ENCODE data around the gene ASAP2. TPM values are rescaled to one million over a fixed set of nuclear protein-coding genes. Genes with fewer than 3 reads are reported as not detected.

Gene ASAP2
- polyA plus RNA-seq, 3 donors: 57.9 to 64.4 (median 63.7) TPM

DNA sequence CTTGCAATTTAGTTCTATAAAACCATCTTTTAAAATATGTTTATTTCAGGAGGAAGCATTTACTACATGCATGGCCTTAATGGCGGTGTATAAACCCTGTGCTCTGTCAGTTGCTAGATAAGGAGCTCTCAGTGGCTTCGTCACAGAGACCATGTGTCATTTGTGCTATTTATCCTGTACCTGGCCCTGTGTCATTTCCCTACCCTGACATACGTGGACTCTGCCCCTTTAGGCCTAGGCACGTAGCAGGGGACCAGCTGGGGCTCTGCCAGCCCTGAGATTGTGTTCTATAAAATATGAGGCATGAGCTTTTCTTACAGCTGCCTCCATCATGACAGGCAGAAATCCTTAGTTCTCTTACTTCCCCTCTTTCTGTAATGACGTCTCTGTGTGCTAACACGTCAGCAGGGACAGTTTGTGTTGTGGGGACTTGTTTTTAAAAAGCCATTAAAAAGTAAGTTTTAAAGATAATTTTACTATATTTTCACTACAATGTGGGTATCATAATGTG, 128.8 kb downstream of the ASAP2 start:
- DNase-seq (ENCODE audit: low read depth in 3 of 3, low spot score in 2 of 3): no peak

- no peak for DNase-seq (ENCODE audit: low read depth in 3 of 3, low spot score in 2 of 3)
These were observed 129.6 kb downstream of the ASAP2 start for GRCh38 chr2:9336241-9336575.

DNA sequence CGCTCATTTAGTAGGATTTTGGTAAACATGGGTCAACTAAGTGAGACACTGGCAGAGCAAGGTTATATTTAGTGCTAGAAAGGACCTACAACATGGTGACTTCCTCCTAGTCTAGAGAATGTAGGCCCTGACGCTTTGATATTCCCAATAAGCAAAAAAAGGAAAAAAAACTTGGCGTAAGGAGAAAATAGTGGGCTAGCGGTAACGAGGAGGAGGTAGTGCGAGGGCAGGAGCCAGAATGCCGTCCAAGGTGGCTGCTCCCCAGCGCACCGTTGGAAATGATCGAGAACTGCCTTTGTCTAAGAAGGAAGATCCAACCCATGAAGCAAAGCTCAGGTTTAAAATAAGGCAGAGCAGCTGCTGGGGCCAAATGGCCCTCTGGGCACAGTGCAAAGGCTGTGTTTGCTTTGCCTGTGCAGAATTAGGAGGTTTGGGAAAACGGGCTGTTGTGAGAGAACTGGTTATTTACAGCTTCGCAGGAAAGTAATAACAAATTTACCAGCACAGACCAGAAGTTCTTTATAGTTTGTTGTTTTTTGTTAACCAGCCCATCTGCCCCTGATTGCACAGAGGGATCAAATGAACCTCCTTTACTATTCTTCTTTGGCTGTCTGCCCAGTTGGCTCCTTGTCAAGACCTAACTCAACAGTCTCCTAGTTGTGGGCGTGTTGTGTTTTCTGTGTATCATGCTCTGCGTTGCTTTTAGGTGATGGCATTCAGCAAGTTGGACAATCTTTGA, 130.1 kb downstream of the ASAP2 start:
- DNase-seq (ENCODE audit: low read depth in 3 of 3, low spot score in 2 of 3): peak; percentile 70 to 80 (median 76)

GRCh38 chr2:9337901-9338300, 131.3 kb downstream of the ASAP2 start:
- no peak for DNase-seq (ENCODE audit: low read depth in 3 of 3, low spot score in 2 of 3)

DNA sequence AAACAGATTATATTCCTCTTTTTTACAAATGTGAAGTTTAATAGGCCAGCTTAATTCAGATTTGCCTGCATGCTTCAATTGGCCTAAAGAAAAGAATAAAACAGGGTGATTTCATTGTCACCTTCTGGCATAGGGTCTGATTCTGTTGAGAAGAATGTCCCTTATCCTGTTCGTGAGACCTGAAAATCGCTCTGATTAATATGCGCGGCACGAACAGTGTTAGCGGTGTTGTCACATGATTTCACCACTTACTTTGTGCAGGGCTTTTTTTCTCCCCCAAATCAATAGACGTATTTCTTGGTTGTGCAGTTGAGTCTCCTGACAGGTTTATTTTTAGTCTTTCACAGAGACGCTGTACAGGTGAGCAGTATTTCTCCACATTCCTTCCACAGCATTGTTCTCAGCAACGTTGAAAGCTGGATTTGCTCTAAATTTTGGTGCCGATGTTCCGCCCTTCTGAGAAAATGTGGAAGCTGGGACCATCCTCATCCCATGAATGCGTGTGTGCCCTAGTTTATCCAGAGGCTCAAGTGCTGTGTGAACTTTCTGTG, 134.8 kb downstream of the ASAP2 start:
- DNase-seq (ENCODE audit: low read depth in 3 of 3, low spot score in 2 of 3): no peak

DNA sequence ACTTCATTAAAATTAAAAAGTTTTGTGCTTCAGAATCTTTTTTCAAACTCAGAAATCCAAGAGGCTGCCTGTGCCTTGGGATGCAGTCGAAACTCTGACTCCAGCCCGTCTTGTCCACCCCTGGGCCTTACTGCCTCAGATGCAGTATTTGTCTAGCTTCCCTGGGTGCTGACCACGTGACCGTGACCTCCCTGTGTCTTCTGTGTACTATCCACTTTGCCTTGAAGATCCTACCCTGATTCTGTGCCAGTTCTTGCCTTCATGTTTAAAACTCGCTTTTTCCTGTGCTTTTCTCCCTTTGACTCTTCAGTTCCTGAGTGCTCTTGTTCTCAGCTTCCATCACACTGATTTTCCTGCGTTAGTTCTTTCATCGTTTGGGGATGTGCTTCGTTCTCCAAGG, 136.0 kb downstream of the ASAP2 start:
- DNase-seq (ENCODE audit: low read depth in 3 of 3, low spot score in 2 of 3): no peak

- DNase-seq (ENCODE audit: low read depth in 3 of 3, low spot score in 2 of 3): no peak
These were observed 136.9 kb downstream of the ASAP2 start for GRCh38 chr2:9343524-9343923.

DNA sequence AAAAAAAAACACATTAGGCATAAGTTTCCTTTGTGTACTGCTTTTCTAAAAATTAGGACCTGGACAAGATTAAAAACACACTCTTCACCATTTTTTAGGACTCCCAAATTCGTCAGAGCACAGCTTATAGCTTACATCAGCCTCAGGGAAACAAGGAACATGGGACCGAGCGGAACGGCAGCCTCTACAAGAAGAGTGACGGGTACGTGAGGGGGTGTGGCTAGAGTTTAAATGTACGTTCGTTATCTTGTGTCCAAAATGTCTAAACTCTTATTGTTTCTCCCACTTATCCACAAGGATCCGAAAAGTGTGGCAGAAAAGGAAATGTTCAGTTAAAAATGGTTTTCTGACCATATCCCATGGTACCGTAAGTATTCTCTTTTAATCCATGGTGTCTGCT, 137.8 kb downstream of the ASAP2 start:
- DNase-seq (ENCODE audit: low read depth in 3 of 3, low spot score in 2 of 3): no peak

DNA sequence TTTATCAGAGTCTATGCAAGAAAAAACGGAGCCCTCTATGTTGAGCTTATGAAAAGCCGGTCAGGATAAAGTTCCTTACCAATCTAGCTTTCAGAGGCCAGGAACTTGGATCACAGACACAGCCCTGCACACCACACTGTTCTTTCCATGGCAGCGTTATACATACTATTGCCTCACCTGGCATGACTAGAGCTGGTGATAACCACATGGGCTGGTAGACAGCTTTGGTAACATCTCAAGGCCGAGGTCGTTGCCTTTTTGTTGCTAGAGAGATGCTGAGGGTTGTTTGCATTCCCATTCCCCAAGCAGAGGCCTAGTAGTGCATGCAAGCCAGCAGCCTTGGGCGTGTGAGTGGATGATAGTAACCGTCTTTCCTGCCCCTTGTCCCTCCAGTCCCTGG, 138.7 kb downstream of the ASAP2 start:
- no peak for DNase-seq (ENCODE audit: low read depth in 3 of 3, low spot score in 2 of 3)

DNA sequence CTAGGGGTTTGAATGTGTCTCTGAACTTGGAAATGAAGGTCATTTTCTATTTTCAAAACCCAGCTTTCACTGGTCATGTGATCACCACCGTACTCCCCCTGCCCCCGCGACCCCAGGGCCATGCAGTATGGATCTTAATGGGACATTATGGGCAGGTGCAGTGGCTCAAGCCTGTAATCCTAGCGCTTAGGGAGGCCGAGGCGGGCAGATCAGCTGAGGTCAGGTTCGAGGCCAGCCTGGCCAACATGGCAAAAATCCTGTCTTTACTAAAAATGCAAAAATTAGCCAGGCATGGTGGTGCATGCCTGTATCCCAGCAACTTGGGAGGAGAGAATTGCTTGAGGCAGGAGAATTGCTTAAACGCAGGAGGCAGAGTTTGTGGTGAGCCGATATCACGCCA, 139.4 kb downstream of the ASAP2 start:
- no peak for DNase-seq (ENCODE audit: low read depth in 3 of 3, low spot score in 2 of 3)

DNA sequence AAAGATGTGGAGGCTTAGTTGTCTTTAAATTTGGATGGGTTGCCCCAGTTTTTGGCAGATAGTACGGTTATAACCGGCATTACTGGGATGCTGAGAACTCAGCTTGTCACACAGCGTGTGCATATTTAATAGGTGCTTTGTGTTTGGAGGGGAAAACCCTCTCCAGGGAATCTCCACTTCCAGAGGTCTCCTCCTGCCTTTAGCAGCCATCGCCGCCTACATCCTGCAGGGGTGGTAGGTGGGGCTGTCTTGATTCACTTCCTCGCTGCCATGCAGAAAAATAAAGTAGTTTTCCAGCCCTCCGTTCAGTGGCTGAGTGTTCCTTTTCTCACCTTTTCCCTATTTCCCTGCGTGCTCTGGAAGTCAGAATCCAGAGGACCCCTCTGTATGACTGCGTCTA, 140.3 kb downstream of the ASAP2 start:
- DNase-seq (ENCODE audit: low read depth in 3 of 3, low spot score in 2 of 3): no peak

GRCh38 chr2:9347411-9347881, 140.8 kb downstream of the ASAP2 start:
- DNase-seq (ENCODE audit: low read depth in 3 of 3, low spot score in 2 of 3): no peak

DNA sequence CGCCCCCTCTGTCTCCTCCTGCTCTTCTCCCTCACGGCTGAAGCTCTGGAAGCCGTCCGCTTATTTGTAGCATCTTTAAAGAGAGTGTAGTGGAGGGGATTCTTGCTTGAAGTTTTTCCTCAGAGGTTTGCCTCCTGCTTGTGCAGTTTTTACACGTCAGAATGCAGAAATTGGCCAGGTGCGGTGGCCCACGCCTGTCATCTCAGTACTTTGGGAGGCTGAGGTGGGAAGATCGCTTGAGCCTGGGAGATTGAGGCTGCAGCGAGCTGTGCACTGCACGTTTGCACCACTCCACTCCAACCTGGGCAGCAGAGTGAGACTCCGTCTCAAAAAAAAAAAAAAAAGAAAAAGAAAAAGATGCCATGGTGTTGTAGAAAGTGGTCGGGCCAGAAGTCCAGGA, 147.7 kb downstream of the ASAP2 start:
- DNase-seq (ENCODE audit: low read depth in 3 of 3, low spot score in 2 of 3): no peak

- no peak for DNase-seq (ENCODE audit: low read depth in 3 of 3, low spot score in 2 of 3)
These were observed 148.7 kb downstream of the ASAP2 start for GRCh38 chr2:9355270-9355669.

GRCh38 chr2:9355716-9356115, 149.1 kb downstream of the ASAP2 start:
- DNase-seq (ENCODE audit: low read depth in 3 of 3, low spot score in 2 of 3): no peak

- DNase-seq (ENCODE audit: low read depth in 3 of 3, low spot score in 2 of 3): no peak
These were observed 149.6 kb downstream of the ASAP2 start for GRCh38 chr2:9356261-9356660.

GRCh38 chr2:9358846-9359245, 152.2 kb downstream of the ASAP2 start:
- no peak for DNase-seq (ENCODE audit: low read depth in 3 of 3, low spot score in 2 of 3)

- no peak for DNase-seq (ENCODE audit: low read depth in 3 of 3, low spot score in 2 of 3)
These were observed 152.9 kb downstream of the ASAP2 start for GRCh38 chr2:9359463-9359862.

DNA sequence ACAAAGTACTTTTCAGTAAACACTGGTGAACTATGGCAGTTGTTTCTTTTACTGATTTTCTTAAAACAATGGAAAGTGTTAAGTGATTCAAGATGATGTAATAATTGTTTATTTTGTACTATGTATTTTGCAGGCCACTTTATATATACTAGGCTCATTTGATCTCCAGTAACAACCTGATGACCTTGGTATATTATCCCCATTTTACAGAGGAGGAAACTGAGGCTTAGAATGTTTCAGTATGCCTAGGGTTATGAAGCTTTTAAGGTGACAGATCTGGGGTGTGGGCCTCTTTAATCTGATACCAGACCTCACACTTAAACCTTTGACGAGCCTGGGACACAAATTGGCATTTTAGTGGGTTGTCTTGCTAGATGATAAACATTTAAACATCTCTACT, 153.5 kb downstream of the ASAP2 start:
- no peak for DNase-seq (ENCODE audit: low read depth in 3 of 3, low spot score in 2 of 3)

GRCh38 chr2:9360701-9361100, 154.1 kb downstream of the ASAP2 start:
- DNase-seq (ENCODE audit: low read depth in 3 of 3, low spot score in 2 of 3): no peak

GRCh38 chr2:9364373-9364772, 157.8 kb downstream of the ASAP2 start:
- DNase-seq (ENCODE audit: low read depth in 3 of 3, low spot score in 2 of 3): no peak

DNA sequence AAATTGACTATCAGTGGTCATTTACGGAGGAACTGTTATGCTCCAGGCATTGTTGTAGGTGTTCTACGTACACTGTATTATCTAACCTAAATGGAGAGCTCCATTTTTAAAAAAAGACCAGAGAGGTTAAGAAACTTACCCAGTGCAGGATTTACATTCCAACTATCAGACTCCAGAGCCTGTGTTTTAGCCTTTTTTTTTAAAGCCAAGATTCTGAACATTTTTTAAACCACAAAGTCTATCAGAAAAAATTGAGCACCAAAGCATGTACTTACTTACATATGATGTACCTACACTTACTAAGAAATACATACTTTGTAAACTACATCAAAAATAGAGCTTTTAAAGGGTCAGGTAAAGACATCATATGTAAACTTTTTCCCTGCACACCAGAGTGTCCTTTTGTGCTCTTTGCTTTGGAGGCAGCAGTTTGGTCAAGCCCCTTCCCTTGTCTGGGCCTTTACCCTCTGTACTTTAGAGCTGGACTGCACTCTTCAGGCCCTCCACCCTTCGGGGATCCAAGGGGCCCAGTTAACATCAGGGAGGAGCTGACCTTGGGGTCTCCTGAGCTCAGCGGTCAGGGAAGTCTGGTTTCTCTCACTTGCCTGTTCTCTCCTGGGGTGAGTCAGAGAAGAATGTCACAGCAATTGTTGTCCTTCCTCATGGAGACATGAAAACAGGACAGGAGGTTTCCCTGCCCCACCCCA, 158.3 kb downstream of the ASAP2 start:
- DNase-seq (ENCODE audit: low read depth in 3 of 3, low spot score in 2 of 3): no peak
